BLaER1 (cell line): ENCODE data around the gene TRIAP1.
A peak's percentile ranks its signal among the peaks of the same experiment; 100 is the strongest.
"Not testable (repeated sequence)": the region's sequence is repeated elsewhere in the genome, so short reads cannot be mapped to it uniquely, and the experiment has no call there.

Experiments
- H3K27ac ChIP-seq: shearing (Covaris generic); formaldehyde crosslinking; 2 replicates; pipeline ENCODE4 v1.8.1; 2022
- H3K27me3 ChIP-seq: shearing (Covaris generic); formaldehyde crosslinking; 2 replicates; pipeline ENCODE4 v1.8.1; 2022
- H3K36me3 ChIP-seq: shearing (Covaris generic); formaldehyde crosslinking; 2 replicates; pipeline ENCODE4 v1.8.1; 2022
- H3K4me1 ChIP-seq: shearing (Covaris generic); formaldehyde crosslinking; 2 replicates; pipeline ENCODE4 v1.8.1; 2022
- H3K4me2 ChIP-seq: shearing (Covaris generic); formaldehyde crosslinking; 2 replicates; pipeline ENCODE4 v1.8.1; 2022
- H3K4me3 ChIP-seq: shearing (Covaris generic); formaldehyde crosslinking; 2 replicates; pipeline ENCODE4 v1.8.1; 2022
- H3K9ac ChIP-seq: shearing (Covaris generic); formaldehyde crosslinking; 2 replicates; pipeline ENCODE4 v1.8.1; 2022
- H3K9me3 ChIP-seq: shearing (Covaris generic); formaldehyde crosslinking; 2 replicates; pipeline ENCODE4 v1.8.1; 2022
- H4K20me1 ChIP-seq: shearing (Covaris generic); formaldehyde crosslinking; 2 replicates; pipeline ENCODE4 v1.8.1; 2022
- Cebpa-rat ChIP-seq: shearing (Covaris generic); IDR thresholded peaks from 2 replicates; pipeline ENCODE4 v1.8.1; 2022

TRIAP1 gene

DNA sequence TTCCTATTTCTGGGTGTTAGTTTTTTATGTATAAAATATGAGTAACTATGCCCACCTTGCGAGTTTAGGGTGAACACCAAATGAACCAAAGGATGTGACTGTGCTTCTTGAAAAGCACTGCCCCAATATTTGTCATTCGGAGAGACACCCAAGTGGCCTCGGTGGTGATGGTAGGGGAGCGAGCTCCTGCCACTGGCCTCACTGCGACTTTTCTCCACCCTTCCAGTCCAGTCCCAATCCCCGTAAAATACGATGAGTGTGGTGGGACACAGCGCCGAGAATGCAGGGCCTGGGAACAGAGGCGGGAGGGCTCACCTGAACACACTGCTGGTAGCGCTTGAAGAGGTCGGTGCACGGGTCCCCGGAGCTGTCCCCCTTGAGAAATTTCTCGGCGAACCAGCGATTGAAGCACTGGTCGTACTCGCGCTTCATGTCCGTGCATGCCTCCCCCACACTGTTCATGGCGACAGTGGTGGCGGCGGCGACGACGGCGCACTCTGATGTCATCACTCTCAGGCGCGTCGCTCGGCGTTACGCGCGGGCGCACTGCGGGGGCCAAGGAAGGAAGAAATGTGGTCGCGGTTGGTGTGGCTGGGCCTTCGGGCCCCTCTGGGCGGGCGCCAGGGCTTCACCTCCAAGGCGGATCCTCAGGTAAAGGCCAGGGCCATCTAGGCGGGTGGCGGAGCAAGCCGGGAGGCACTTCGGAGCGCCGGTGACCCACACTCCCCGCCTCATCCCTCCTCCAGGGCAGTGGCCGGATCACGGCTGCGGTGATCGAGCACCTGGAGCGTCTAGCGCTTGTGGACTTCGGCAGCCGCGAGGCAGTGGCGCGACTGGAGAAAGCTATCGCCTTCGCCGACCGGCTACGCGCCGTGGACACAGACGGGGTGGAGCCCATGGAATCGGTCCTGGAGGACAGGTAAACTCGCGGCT, at the start of gene TRIAP1, which contains the start of gene GATC:
TRIAP1 (minus strand) TSS at position 474 of the 933 bp plus-strand sequence; CDS start at position 462, 12 bp downstream.
GATC (plus strand) TSS at position 534 of the 933 bp plus-strand sequence; CDS start at position 571, 37 bp downstream.
- H3K36me3 ChIP-seq: peaks cover 70% of the 10 kb centered on the region
- peaks cover 71% of the 10 kb centered on the region for H4K20me1 ChIP-seq
- no peak for TF ChIP-seq Cebpa-rat
- H3K4me3 ChIP-seq: peak within 1 kb of the TSS; percentile 94
- H3K27me3 ChIP-seq: no peaks in the 10 kb centered on the region
- no peaks in the 10 kb centered on the region for H3K9me3 ChIP-seq
- H3K27ac ChIP-seq: peak within 1 kb of the TSS; percentile 94
- peak within 1 kb of the TSS; percentile 93 for H3K9ac ChIP-seq
- H3K4me2 ChIP-seq: peak within 1 kb of the TSS; percentile 97
- H3K4me1 ChIP-seq: peaks cover 30% of the 10 kb centered on the region

DNA sequence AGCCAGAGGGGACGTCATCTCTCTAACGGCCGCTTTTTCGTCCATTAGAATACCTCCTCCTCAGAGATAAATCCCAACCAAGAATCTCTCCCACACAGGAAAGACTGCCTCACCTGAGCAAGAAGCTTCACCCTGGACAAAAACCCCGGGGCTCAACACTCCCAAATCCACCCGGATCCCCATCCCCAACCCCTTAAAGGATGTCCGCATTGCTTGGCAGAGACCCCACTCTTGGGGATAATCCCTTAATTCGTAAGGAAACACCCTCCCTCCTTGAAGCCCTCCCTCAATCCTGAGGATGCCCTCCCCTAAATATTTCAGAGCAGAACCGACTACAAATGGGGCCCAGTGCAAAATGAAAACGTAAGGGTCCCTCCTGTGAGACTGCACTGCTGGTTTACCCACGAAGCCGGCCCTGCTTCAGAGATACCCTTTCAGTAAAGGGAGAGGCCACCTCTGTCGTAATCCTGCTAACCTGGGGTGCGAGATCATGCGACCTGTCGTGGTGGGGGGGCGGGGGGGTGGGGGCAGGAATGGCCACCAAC, 49.1 kb upstream of the TRIAP1 start:
- Histone ChIP-seq H3K9me3 (no peaks in the 10 kb centered on the region), H3K4me1 (peaks cover 31% of the 10 kb centered on the region), H3K4me3 (peak overlapping the region; percentile 92), H3K9ac (peak overlapping the region; percentile 63), H3K27me3 (no peaks in the 10 kb centered on the region), H3K27ac (0 out of 2 replicates have a peak overlapping the region, but pooled peaks have one; percentile 53), H4K20me1 (peaks cover 40% of the 10 kb centered on the region), H3K4me2 (peak overlapping the region; percentile 89), H3K36me3 (peaks cover 45% of the 10 kb centered on the region)
- TF ChIP-seq Cebpa-rat: no peak

DNA sequence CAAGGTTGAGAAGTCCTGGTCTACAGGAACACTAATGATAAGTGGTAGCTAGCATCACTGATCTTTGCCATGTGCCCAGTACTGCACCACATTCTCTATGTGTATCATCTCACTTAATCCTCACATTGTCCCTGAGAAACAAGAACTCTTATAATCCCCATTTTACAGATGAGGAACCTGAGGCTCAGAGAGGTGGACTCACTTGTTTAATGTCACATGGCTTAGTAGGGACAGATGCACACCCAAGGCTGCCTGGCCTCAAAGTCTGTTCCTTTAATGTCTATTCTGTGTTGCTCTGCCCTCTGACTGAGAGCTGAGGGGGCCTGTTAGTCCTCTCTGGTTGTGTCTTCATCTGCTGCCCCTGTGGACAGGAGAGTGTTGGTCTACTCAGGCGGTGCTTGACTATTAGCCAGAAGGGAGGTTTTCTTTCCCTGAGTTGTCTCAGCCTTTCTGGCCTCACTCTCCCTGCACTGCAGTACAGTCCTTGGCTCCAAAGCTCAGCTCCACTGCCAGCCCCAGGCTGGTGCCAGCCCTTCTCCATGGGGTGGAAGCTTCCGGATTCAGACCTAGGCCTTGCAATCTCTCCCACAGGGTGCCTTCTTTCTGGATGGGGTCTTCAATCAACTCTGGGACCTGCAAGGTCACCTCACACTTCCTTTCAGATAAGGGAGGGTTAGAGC, 44.8 kb upstream of the TRIAP1 start:
- no peaks in the 10 kb centered on the region for H3K9me3 ChIP-seq
- no peak overlapping the region for H3K4me2 ChIP-seq
- no peaks in the 10 kb centered on the region for H4K20me1 ChIP-seq
- peaks cover 20% of the 10 kb centered on the region for H3K4me1 ChIP-seq
- no peaks in the 10 kb centered on the region for H3K27me3 ChIP-seq
- H3K4me3 ChIP-seq: no peak overlapping the region
- peaks cover 28% of the 10 kb centered on the region for H3K36me3 ChIP-seq
- TF ChIP-seq Cebpa-rat: no peak
- no peak overlapping the region for H3K27ac ChIP-seq
- H3K9ac ChIP-seq: no peak overlapping the region

DNA sequence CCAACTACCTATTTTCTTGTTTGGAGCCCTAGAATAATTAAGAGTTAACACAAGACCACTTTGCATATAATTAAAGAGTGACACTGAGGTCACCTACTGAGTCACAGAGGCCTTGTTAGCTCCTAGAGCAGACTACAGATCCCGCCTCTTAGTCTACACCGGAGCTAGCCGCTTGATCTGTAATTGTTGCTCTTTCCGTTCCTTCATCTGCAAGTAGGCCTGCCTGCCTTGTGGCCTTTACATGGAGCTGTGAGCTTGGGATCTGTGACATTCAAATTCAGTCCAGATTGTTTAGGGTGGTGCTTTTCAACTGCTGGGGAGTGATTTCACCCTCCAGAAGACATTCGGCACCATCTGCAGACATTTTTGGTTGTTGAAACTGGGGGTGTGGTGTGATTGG, 44.1 kb upstream of the TRIAP1 start:
- Histone ChIP-seq H3K4me2 (no peak overlapping the region), H3K4me3 (no peak overlapping the region), H3K27me3 (no peaks in the 10 kb centered on the region), H3K27ac (no peak overlapping the region), H3K36me3 (peaks cover 28% of the 10 kb centered on the region), H4K20me1 (no peaks in the 10 kb centered on the region), H3K4me1 (peaks cover 25% of the 10 kb centered on the region), H3K9me3 (no peaks in the 10 kb centered on the region), H3K9ac (no peak overlapping the region)
- no peak for TF ChIP-seq Cebpa-rat

DNA sequence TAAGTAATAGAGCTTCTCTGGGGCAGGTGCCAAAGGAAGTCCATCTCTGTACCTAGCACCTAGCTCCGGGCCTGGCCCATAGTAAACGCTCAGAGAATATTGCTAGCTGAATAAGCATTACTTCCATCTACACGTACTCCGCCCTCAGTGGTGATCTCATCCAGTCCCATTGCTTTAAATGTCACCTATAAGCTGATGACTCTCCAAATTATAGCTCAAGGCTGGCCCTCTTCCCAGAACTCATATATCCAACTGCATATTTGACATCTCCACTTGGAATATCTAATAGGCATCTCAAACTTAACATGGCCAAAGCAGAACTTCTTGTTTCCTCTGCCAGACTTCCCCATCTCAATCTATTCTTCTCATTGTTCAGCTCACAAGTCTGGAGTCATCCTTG, 42.8 kb upstream of the TRIAP1 start:
- Histone ChIP-seq H3K4me2 (no peak overlapping the region), H3K9ac (no peak overlapping the region), H3K27me3 (no peaks in the 10 kb centered on the region), H3K4me3 (no peak overlapping the region), H4K20me1 (no peaks in the 10 kb centered on the region), H3K27ac (no peak overlapping the region), H3K36me3 (peaks cover 28% of the 10 kb centered on the region), H3K9me3 (no peaks in the 10 kb centered on the region), H3K4me1 (peaks cover 15% of the 10 kb centered on the region)
- no peak for TF ChIP-seq Cebpa-rat

DNA sequence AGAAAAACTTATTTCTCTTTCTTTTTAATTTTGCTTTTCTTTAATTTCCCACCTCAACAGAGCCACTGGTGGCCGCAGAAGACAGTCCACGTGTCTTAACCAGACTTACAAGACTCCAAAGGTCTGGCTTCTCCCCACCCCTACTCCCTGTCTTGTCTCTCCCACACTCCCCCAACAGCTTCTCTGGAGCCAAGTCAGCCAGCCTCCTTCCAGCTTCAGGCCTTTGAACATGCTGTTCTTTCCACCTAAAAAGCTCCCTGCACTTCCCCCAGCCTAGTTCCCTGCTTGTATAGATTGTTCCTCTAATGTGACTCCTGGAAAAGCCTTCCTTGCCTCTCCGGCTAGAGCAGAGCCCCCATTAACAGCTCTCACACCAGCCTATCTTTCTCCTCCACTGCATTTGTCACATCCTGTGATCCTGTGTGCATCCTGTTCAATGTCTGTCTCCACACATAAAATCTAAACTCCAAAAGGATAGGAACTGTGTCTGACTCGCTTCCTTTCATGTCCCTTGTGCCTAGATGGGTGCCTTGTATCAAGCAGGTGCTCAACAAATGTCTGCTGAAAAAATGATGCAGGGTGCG, 42.0 kb upstream of the TRIAP1 start:
- H3K4me1 ChIP-seq: peaks cover 20% of the 10 kb centered on the region

DNA sequence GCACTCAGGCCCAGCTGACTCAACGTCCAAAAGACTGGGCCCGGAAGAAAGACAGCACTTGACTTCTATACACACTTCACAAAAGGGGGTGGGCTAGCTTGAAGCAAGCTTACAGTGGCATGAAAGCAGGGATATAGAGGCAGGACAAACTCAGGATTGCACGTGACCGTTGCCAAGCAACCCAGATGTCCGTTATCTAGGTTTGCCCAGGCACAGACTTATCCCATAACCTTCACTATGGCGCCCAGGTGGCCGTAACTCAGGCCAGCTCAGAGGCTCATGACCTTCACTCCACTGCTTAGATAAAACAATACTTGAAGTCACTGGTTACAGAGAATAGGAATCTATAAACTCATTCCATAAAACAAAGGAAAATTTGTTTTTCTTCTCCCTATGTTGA, 41.4 kb upstream of the TRIAP1 start:
- not testable (repeated sequence) for H4K20me1 ChIP-seq, H3K27ac ChIP-seq, H3K27me3 ChIP-seq, H3K4me2 ChIP-seq, H3K9me3 ChIP-seq, H3K4me3 ChIP-seq, H3K9ac ChIP-seq
- H3K4me1 ChIP-seq: peaks cover 20% of the 10 kb centered on the region
- H3K36me3 ChIP-seq: peaks cover 33% of the 10 kb centered on the region

More for the DNA sequence above, 42.0 kb upstream of the TRIAP1 start:
- no peak overlapping the region for H3K4me3 ChIP-seq
- TF ChIP-seq Cebpa-rat: no peak
- peaks cover 28% of the 10 kb centered on the region for H3K36me3 ChIP-seq
- no peaks in the 10 kb centered on the region for H3K27me3 ChIP-seq
- no peaks in the 10 kb centered on the region for H4K20me1 ChIP-seq
- no peak overlapping the region for H3K9ac ChIP-seq
- 0 out of 2 replicates have a peak overlapping the region, but pooled peaks have one; percentile 1 for H3K27ac ChIP-seq
- H3K9me3 ChIP-seq: no peaks in the 10 kb centered on the region
- H3K4me2 ChIP-seq: no peak overlapping the region

DNA sequence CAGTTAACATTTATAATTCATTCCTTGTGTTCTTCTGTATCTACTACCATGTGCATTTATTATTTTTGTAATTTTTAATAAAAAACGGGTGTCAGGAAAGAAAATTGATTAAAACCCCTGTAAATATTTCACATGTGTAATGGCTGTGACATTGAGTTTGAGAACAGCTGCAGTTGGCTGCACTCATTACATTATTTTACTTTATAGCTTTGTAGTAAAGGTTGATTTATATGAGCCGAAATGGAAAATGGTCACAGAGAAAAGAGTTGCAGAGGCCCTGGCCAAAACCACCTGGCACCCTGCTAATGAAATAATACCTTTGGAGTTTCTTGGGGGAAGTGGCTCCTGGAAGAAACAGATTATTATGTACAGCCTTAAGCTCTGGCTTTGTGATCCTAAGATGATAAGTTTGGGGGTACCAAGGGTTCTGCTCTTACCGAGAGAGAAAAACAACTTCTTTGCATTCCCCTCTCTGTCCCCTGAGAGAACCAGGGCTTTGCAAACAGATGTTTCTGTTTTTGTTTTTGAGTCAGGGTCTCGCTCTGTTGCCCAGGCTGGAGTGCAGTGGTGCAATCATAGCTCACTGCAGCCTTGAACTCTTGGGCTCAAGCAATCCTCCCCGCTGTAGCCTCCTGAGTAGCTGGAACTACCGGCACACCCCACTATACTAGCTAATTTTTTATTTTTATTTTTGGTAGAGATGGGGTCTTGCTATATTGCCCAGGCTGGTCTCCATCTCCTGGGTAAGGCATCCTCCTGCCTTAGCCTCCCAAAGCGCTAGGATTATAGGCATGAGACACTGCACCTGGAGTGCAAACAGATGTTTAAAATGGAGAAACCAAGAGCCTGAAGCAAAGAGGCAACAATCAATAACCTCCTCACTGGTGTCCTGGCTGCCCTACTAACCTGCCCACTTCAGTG, 40.0 kb upstream of the TRIAP1 start:
- Histone ChIP-seq H3K4me1 (peaks cover 20% of the 10 kb centered on the region), H3K36me3 (peaks cover 34% of the 10 kb centered on the region), H3K4me3 (no peak overlapping the region), H3K27ac (peak overlapping the region; percentile 57), H3K9me3 (no peaks in the 10 kb centered on the region), H3K9ac (no peak overlapping the region), H4K20me1 (no peaks in the 10 kb centered on the region), H3K4me2 (peak overlapping the region; percentile 46), H3K27me3 (no peaks in the 10 kb centered on the region)
- TF ChIP-seq Cebpa-rat: peak; percentile 72

DNA sequence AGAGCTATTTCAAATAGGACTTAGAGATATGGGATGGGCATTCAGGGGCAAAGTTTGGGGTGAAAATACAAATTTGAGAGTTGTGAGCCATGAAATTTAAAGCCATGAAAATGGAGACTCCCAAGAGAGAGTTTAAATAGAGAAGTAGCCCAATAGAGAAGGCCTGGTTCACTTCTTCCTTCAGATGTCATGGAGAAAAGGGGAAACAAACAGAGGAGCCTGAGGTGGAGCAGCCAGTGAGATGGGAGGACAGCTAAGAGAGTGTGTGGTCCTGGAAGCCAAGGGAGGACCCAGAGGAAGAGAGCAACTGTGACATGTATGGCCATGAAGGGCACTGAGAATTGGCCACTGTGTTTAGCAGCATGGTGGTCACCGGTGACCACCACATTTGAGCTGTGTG, 37.4 kb upstream of the TRIAP1 start:
- H3K27ac ChIP-seq: no peak overlapping the region
- no peaks in the 10 kb centered on the region for H3K27me3 ChIP-seq
- no peak overlapping the region for H3K9ac ChIP-seq
- H3K9me3 ChIP-seq: no peaks in the 10 kb centered on the region
- peak overlapping the region; percentile 22; the same call in 1 of the 2 replicates for H3K4me2 ChIP-seq
- H4K20me1 ChIP-seq: no peaks in the 10 kb centered on the region
- peaks cover 20% of the 10 kb centered on the region for H3K4me1 ChIP-seq
- peaks cover 20% of the 10 kb centered on the region for H3K36me3 ChIP-seq
- TF ChIP-seq Cebpa-rat: no peak
- no peak overlapping the region for H3K4me3 ChIP-seq
